Endothelial cell of umbilical vein (primary cell): ENCODE measurements around the gene ZNRD2. TPM values are rescaled to one million over a fixed set of nuclear protein-coding genes. Genes with fewer than 3 reads are reported as not detected.

Experiments used
- BruUV-seq: library from RNA; stranded (reverse); fragments of 400-500 nt; replicated peaks from 2 replicates; lab custom pipeline; 2021; lab: Mats Ljungman, UMichigan
- CTCF ChIA-PET: fragments of 300-600, 350-600 bp; sonication (Branson Sonifier 250); formaldehyde crosslinking; loops from one replicate; lab custom pipeline; 2021; ENCODE audit warnings: antibody characterized with exemption, inconsistent platforms; lab: Charles Lee
- POLR2A ChIA-PET: fragments of 300-600, 350-600 bp; sonication (Branson Sonifier 250); formaldehyde crosslinking; loops from one replicate; lab custom pipeline; 2021; ENCODE audit warnings: antibody characterized with exemption, inconsistent platforms; lab: Charles Lee
- DNase-seq: peaks from one replicate; pipeline ENCODE4 v3.0.0-alpha.2; 2011; ENCODE audit warnings: low read depth, low spot score
- FAIRE-seq: peaks from 2 replicates; lab custom pipeline; 2011; peaks lifted over from hg19 to GRCh38; lab: Jason Lieb, UNC
- H2AFZ ChIP-seq: 2 replicates; pipeline ENCODE4 v1.6.0; 2012; ENCODE audit warnings: low read depth, low read length, control low read depth, inconsistent platforms
- H3K27ac ChIP-seq: 2 replicates; pipeline ENCODE4 v1.5.1; 2011; ENCODE audit warnings: low read depth, mild to moderate bottlenecking, control low read depth, low read length, moderate library complexity; ENCODE audit not compliant: insufficient read depth
- H3K27me3 ChIP-seq, 2 experiments: 2 replicates each; pipeline versions ENCODE4 v1.6.0 to v1.6.1; 2011; ENCODE audit warnings: low read length in 2 of 2, mixed read lengths in 1 of 2; ENCODE audit not compliant: control insufficient read depth in 2 of 2, insufficient read depth in 2 of 2
- H3K36me3 ChIP-seq, 2 experiments: 2 replicates in 1 of 2; 3 replicates in 1 of 2; pipeline ENCODE4 v1.5.1; 2011; ENCODE audit warnings: low read length in 2 of 2, mild to moderate bottlenecking in 1 of 2, moderate library complexity in 1 of 2; ENCODE audit not compliant: control insufficient read depth in 2 of 2, insufficient read depth in 2 of 2; ENCODE audit errors: extremely low read depth in 1 of 2
- H3K4me1 ChIP-seq: 3 replicates; pipeline ENCODE4 v1.5.1; 2011; ENCODE audit warnings: mild to moderate bottlenecking, low read length; ENCODE audit not compliant: control insufficient read depth, insufficient read depth; ENCODE audit errors: extremely low read depth
- H3K4me2 ChIP-seq: 2 replicates; pipeline ENCODE4 v1.6.1; 2011; ENCODE audit warnings: low read length, control low read depth, mixed read lengths; ENCODE audit not compliant: insufficient read depth
- H3K4me3 ChIP-seq, 3 experiments: fragments of 200-600 bp in 1 of 3; sonication (generic), shearing (Covaris generic) in 1 of 3; replicated peaks in 1 of 3; 2 replicates each; pipeline ENCODE4 v1.5.1; 2011 to 2016; ENCODE audit warnings: control low read depth in 3 of 3, low read length in 3 of 3, mild to moderate bottlenecking in 2 of 3, inconsistent platforms in 1 of 3, low read depth in 1 of 3, moderate library complexity in 1 of 3; ENCODE audit not compliant: insufficient read depth in 1 of 3
- H3K79me2 ChIP-seq: 2 replicates; pipeline ENCODE4 v1.6.0; 2012; ENCODE audit warnings: low read length, inconsistent platforms; ENCODE audit not compliant: control insufficient read depth, insufficient read depth
- H3K9ac ChIP-seq: replicated peaks from 2 replicates; pipeline ENCODE3; 2011; ENCODE audit warnings: low read length, control low read depth; ENCODE audit not compliant: insufficient read depth; ENCODE audit errors: extremely low read depth
- H3K9me1 ChIP-seq: replicated peaks from 3 replicates; pipeline ENCODE4 v1.6.0; 2011; ENCODE audit warnings: mild to moderate bottlenecking, low read length; ENCODE audit not compliant: control insufficient read depth, insufficient read depth; ENCODE audit errors: extremely low read depth
- H3K9me3 ChIP-seq: replicated peaks from 2 replicates; pipeline ENCODE4 v1.5.1; 2012; ENCODE audit warnings: low read length, inconsistent platforms; ENCODE audit not compliant: control insufficient read depth, insufficient read depth
- H4K20me1 ChIP-seq: replicated peaks from 2 replicates; pipeline ENCODE3; 2011; ENCODE audit warnings: mild to moderate bottlenecking, low read length; ENCODE audit not compliant: control insufficient read depth, insufficient read depth; ENCODE audit errors: extremely low read depth
- EZH2 ChIP-seq: IDR thresholded peaks from 2 replicates; pipeline ENCODE4 v1.6.1; 2012; ENCODE audit warnings: borderline replicate concordance, low read depth, mild to moderate bottlenecking, moderate library complexity, low read length, inconsistent platforms; ENCODE audit not compliant: severe bottlenecking
- FOS ChIP-seq: IDR thresholded peaks from 2 replicates; pipeline ENCODE4 v1.6.1; 2011; ENCODE audit warnings: mild to moderate bottlenecking, low read length, moderate library complexity, borderline replicate concordance; ENCODE audit not compliant: insufficient read depth
- GATA2 ChIP-seq: IDR thresholded peaks from 2 replicates; pipeline ENCODE4 v1.7.0; 2011; ENCODE audit warnings: low read depth, mild to moderate bottlenecking, moderate library complexity, mixed read lengths, low read length; ENCODE audit not compliant: insufficient read length, insufficient read depth
- JUN ChIP-seq: IDR thresholded peaks from 2 replicates; pipeline ENCODE4 v1.6.1; 2011; ENCODE audit warnings: borderline replicate concordance, low read depth; ENCODE audit not compliant: insufficient read length, insufficient read depth
- MYC ChIP-seq: IDR thresholded peaks from one replicate; pipeline ENCODE4 v1.6.1; 2011; ENCODE audit warnings: mild to moderate bottlenecking, low read depth, low read length
- POLR2A ChIP-seq: IDR thresholded peaks from 2 replicates; pipeline ENCODE4 v1.6.1; 2012; ENCODE audit warnings: low read depth, mild to moderate bottlenecking, control low read depth, low read length
- POLR2AphosphoS5 ChIP-seq: IDR thresholded peaks from 2 replicates; pipeline ENCODE4 v1.6.1; 2012; ENCODE audit warnings: low read depth, mild to moderate bottlenecking, control low read depth, low read length, moderate library complexity; ENCODE audit not compliant: insufficient read depth
- dilution Hi-C: fragments of 300-500 bp; cut with MboI; formaldehyde crosslinking; loops from one replicate; pipeline ENCODE4 v1.15.0; 2019; ENCODE audit warnings: low sequenced_read_pairs; ENCODE audit not compliant: extremely low pct_ligation_motif_present
- intact Hi-C: fragments of 100-400 bp; cut with micrococcal nuclease; formaldehyde crosslinking; loops from one replicate; pipeline ENCODE4 v1.10.0; 2022
- polyA plus RNA-seq, 4 experiments: library from polyadenylated mRNA; depleted of rRNA in 3 of 4; stranded (reverse) in 3 of 4; unstranded in 1 of 4; fragments of >200 nt; gene quantifications; 2 replicates each; pipeline versions ENCODE4 v1.2.1 to v1.2.3, GENCODE V29; 2011 to 2012; ENCODE audit warnings: missing spikeins in 1 of 4
- total RNA-seq: library from RNA; stranded (reverse); gene quantifications from 2 replicates; pipeline ENCODE4 v1.2.3, GENCODE V29; 2021
- TF ChIP-seq, protein P1 (sequence below), 2 donors: IDR thresholded peaks; 1 replicate in 1 of 2; 2 replicates in 1 of 2; pipeline ENCODE4 v1.5.1; 2011; ENCODE audit warnings: low read length in 2 of 2, mild to moderate bottlenecking in 2 of 2, moderate library complexity in 2 of 2, control low read depth in 1 of 2, inconsistent platforms in 1 of 2, low read depth in 1 of 2; ENCODE audit not compliant: insufficient read depth in 1 of 2; ENCODE audit errors: extremely low read depth in 1 of 2
- TF ChIP-seq, protein P2 (sequence below): IDR thresholded peaks from 2 replicates; pipeline ENCODE4 v1.6.1; 2011; ENCODE audit not compliant: insufficient read depth, insufficient read length

The ZNRD2 gene
- total and polyA plus RNA-seq, 2 donors (not counting 3 experiments of a cell fraction or from before 2014, with no cell fraction given) = 40.8 to 96.7 TPM

DNA sequence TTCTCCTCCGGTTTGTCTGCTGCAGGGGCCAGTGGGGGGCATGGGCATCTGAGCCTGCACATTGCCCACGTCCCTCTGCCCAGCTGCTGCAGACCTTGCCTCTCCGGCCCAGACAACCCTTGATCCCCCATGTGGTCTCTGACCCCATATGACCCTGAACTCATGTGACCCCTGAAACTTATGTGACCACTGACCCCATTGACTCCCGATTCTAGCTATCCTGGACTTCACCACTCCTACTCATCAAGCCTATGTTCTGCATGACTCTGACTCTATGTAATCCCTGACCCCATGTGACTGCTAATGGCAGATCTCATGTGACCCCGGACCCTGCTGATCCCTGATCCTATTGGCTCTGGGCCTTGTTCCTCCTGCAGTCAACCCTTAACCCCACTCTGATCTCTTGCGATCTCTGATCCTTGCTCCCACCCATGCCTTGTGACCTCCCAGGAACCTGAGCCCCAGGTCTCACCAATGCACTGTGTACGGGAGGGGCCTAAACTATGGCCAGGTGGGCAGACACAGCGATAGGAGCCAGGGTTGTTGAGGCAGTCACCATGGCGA, 17.8 kb upstream of the ZNRD2 start:
- dilution Hi-C loops (no loop called here), intact Hi-C loops (no loop called here)
- DNase-seq = no peak
- H3K79me2 ChIP-seq = peaks cover 21% of the 10 kb centered on the region
- ChIA-PET CTCF (interaction anchor here (1.0 to 2.4 kb wide), 6 partner anchors 8 to 39 kb away, joined by 3 to 18 read pairs (median 8); partner anchors contain the start of genes FAM89B and SCYL1), POLR2A (no interaction called here)
- H3K4me3 ChIP-seq = no peak overlapping the region
- H2AFZ ChIP-seq = no peak overlapping the region
- H3K9me3 ChIP-seq = no peaks in the 10 kb centered on the region
- no peak overlapping the region for H3K9ac ChIP-seq
- no peak for FAIRE-seq
- H3K27ac ChIP-seq = no peak overlapping the region
- H3K4me2 ChIP-seq = no peak overlapping the region
- H3K4me1 ChIP-seq = peaks cover 25% of the 10 kb centered on the region
- no TSS peak for BruUV-seq
- TF ChIP-seq GATA2 (no peak), JUN (no peak), MYC (no peak), FOS (no peak), EZH2 (no peak), POLR2A (no peak), POLR2AphosphoS5 (no peak)
- TF ChIP-seq, protein P1, sequence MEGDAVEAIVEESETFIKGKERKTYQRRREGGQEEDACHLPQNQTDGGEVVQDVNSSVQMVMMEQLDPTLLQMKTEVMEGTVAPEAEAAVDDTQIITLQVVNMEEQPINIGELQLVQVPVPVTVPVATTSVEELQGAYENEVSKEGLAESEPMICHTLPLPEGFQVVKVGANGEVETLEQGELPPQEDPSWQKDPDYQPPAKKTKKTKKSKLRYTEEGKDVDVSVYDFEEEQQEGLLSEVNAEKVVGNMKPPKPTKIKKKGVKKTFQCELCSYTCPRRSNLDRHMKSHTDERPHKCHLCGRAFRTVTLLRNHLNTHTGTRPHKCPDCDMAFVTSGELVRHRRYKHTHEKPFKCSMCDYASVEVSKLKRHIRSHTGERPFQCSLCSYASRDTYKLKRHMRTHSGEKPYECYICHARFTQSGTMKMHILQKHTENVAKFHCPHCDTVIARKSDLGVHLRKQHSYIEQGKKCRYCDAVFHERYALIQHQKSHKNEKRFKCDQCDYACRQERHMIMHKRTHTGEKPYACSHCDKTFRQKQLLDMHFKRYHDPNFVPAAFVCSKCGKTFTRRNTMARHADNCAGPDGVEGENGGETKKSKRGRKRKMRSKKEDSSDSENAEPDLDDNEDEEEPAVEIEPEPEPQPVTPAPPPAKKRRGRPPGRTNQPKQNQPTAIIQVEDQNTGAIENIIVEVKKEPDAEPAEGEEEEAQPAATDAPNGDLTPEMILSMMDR (IDR thresholded peaks at IDR 0.05; ENCODE audit: extremely low read depth in 1 of 2, insufficient read depth in 1 of 2, low read depth in 1 of 2, low read length in 2 of 2) = no peak
- TF ChIP-seq, protein P2, sequence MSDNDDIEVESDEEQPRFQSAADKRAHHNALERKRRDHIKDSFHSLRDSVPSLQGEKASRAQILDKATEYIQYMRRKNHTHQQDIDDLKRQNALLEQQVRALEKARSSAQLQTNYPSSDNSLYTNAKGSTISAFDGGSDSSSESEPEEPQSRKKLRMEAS = no peak
- no peaks in the 10 kb centered on the region for H3K27me3 ChIP-seq
- no peaks in the 10 kb centered on the region for H4K20me1 ChIP-seq
- peaks cover 0 to 33% of the 10 kb centered on the region in 2 experiments for H3K36me3 ChIP-seq
- H3K9me1 ChIP-seq = no peaks in the 10 kb centered on the region
